GDM1 (cell line): Measurements from ENCODE around the gene VAMP8.
A peak's percentile ranks its signal among the peaks of the same experiment; 100 is the strongest.
"Not testable (repeated sequence)": the region's sequence is repeated elsewhere in the genome, so short reads cannot be mapped to it uniquely, and the experiment has no call there.

Source experiments
- DNase-seq: peaks from one replicate; lab custom pipeline; 2025; lab: John Stamatoyannopoulos, UW

VAMP8 gene

GRCh38 chr2:85577386-85578242 lies at the start of gene VAMP8:
TSS of gene VAMP8 (plus strand) at chr2:85577586. CDS start at chr2:85577647, 61 bp downstream.
- peak; percentile 59 for DNase-seq

- DNase-seq: no peak
Measured at GRCh38 chr2:85527787-85528186, 49.6 kb upstream of the VAMP8 start.

GRCh38 chr2:85528355-85528754 lies 49.0 kb upstream of the VAMP8 start:
- no peak for DNase-seq

GRCh38 chr2:85529809-85530208 lies 47.6 kb upstream of the VAMP8 start:
- no peak for DNase-seq

GRCh38 chr2:85531589-85531988 lies 45.8 kb upstream of the VAMP8 start:
- no peak for DNase-seq

- no peak for DNase-seq
Measured at GRCh38 chr2:85534099-85534498, 43.3 kb upstream of the VAMP8 start.

GRCh38 chr2:85534881-85535280 lies 42.5 kb upstream of the VAMP8 start:
- DNase-seq: no peak

- DNase-seq: no peak
Measured at GRCh38 chr2:85536479-85536878, 40.9 kb upstream of the VAMP8 start.

- peak; percentile 36 for DNase-seq
Measured at GRCh38 chr2:85537600-85538506, 39.5 kb upstream of the VAMP8 start.

- peak; percentile 92 for DNase-seq
Measured at GRCh38 chr2:85538507-85539360, 38.7 kb upstream of the VAMP8 start, which contains the start of gene MAT2A. TSS of gene MAT2A (plus strand) at chr2:85539168. CDS start at chr2:85539288, 120 bp downstream.

- DNase-seq: peak; percentile 53
Measured at GRCh38 chr2:85539361-85540132, 37.8 kb upstream of the VAMP8 start.

- no peak for DNase-seq
Measured at GRCh38 chr2:85540133-85540648, 37.2 kb upstream of the VAMP8 start.

- no peak for DNase-seq
Measured at GRCh38 chr2:85541262-85541661, 36.1 kb upstream of the VAMP8 start.

- DNase-seq: no peak
Measured at GRCh38 chr2:85541753-85542457, 35.5 kb upstream of the VAMP8 start.

- DNase-seq: no peak
Measured at GRCh38 chr2:85542777-85543176, 34.6 kb upstream of the VAMP8 start.

- not testable (repeated sequence) for DNase-seq
Measured at GRCh38 chr2:85544254-85544691, 33.1 kb upstream of the VAMP8 start.

- DNase-seq: not testable (repeated sequence)
Measured at GRCh38 chr2:85544915-85545779, 32.2 kb upstream of the VAMP8 start.

GRCh38 chr2:85545780-85546240 lies 31.6 kb upstream of the VAMP8 start:
- no peak for DNase-seq
